ENCODE data around the gene SFXN2. TPM values are rescaled to one million over a fixed set of nuclear protein-coding genes. Genes with fewer than 3 reads are reported as not detected.

SFXN2 gene
- polyA plus RNA-seq, 1 donor: 68.1 TPM

DNA sequence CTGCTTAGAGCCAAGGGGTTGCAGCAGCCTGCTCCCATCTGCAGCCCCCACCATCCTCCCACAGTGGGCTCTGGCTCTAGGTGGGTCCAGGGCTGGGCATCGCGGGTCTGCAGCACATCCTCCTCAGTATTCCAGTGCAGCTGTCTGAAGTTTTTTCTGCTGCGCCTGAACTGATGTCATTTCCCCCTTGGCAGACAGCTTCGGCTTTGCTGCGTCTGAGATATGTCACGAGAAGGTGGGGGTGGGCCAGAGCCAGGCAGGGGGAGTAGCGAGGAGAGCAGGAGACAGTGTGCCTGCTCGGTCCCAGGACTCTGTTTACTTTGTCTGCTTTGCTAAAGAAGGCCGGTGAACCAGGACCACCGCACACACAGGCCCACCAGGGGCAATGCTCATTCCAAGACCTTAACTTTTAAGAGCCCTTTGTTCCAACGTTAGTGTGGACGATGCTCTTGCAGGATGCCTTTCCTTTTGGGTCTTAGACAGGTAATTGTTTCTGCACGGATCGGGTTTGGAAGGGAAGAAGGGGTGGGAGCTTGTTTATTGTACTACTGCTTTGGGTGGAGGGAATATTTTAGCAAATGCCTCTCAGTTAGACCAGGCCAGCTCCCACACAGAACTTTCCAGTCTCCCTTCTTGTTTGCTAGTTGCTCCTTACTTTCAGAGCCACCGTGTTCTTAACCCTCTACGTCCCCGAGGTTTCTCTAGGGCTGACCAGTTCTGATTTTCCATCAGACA is 61.7 kb downstream of the SFXN2 start:
- peak; percentile 87 for DNase-seq

DNA sequence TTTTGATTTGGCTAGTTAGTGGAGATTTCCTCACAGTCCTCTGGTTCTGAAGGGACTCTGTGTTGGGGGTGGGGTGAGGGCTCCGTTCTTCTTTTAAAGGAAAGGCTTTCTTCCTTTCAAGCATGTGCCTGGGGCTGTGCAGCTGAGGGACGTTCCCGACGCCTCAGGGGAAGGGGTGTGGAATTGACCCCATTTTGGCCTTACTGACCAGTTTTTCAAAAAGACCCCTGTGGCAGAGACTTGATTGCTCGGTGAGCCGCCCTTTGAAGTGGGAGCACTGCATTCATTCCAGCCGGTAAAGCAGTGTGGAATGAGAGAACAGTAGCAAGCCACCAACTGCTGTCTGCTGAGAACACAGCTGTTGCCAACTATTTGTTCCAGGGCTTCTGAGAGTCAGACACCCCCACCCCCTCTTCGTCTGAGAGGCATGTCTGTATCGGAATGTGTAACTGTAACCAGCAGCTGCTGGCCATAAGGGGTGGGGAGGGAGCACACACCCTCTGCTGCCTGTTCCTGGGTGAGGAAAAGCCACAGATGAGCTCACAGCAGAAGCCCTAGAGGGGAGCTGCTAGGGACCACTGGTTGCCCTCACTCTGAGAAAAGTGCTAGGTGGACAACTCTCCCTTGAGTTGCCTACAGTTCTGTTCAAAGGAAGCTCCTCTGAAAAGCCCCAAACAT is 62.5 kb downstream of the SFXN2 start:
- peak; percentile 90 for DNase-seq

GRCh38 chr10:102777711-102778453 is 63.4 kb downstream of the SFXN2 start:
- no peak for DNase-seq

DNA sequence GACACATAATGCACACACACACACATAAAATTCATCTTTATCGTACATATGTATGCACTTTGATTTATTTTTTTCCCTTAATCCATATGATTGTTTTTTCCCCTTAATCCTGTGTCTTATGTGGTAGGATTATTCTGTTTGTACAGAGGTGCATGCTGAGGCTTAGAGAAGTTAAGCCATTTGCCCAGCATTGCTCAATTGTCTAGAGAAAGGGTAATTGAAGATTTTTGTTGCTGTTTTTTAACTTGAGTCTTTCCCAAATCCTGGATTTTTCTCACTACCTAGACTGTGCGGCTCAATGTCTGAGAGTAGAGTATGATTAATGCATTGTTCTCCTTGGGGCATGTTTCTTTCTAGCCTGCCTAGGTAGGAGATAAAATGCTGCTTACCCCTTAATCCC is 64.3 kb downstream of the SFXN2 start:
- no peak for DNase-seq

- DNase-seq: no peak
Measured at GRCh38 chr10:102779680-102780526, 65.5 kb downstream of the SFXN2 start.

GRCh38 chr10:102780527-102780808 is 66.0 kb downstream of the SFXN2 start:
- DNase-seq: no peak

- DNase-seq: no peak
Measured at GRCh38 chr10:102781090-102781920, 66.9 kb downstream of the SFXN2 start.

GRCh38 chr10:102781921-102782557 is 67.6 kb downstream of the SFXN2 start:
- no peak for DNase-seq

DNA sequence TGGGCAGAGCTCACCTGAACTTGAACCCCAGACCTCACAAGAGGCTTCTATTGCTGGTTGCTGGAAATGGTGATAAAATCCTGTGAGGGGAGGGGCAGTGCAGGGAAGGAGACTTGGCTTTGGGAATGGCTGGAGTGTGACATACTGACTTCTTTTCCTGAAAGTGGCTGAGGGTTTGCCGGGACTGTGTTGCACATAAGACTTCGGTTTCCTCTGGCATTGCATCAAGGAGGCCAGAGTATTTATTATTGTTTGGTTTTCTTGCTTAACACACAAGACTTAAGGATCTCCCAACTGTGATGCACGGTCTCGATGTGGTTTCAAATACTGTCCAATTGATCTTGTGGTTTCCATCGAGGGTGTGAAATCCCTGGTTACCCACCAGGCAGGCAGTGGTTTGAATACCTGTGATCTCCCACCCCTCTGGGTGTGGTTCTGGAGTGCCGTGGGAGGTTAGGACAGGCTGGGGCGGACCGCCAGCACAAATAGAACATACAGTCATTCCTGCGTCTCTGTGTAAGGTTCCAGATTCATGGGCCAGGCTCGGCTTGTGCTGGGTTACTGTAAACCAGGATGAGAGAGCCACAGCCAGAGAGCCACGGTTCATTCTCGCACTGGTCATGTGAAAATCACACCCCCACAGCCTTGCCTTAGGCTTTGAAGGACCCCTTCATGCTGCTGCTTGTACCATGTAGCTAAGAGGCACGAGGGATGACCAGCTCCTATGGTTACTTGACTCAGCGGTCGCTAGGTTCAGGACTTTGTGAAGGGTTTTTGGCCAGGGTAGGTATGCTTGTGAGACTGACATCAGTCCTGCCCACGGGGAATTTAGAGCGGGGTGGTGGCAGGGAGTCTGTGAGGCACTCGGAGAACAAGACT is 68.5 kb downstream of the SFXN2 start:
- DNase-seq: no peak

DNA sequence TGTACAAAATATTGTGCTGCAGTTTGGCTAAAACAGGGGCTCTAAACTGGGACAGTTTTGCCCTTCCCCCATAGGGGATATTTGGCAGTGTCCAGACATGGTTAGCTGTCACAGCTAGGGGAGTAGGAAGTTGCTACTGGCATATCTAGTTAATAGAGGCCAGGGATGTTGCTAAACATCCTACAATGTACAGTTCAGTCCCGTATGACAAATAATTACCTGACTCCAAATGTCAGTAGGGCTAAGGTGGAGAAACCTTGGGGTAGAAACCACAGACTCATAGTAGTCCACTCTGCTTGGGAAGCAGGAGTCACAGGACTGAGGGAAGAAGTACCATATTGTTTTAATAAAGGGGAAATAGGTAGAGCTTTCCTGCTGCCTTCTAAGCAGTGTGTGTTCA is 69.1 kb downstream of the SFXN2 start:
- no peak for DNase-seq

DNA sequence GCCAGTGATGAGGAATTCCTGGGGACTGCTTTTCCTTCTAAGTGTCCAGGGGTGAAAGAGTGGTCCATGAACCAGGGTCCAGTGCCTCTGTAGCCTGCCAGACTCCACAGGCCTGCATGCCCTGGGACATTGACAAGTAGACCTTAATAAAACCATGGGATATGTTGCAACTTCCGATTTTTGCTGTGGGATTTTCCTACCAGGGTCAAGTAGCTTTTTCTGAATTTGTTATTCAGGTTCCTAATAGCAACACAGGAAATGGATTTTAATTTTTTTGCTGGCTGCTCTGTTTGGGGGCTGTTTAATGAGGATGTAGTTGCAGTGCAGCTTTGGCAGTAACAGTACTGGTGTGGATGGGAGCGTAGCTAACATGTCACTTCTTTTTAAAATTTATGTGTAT is 71.4 kb downstream of the SFXN2 start:
- DNase-seq: no peak

DNA sequence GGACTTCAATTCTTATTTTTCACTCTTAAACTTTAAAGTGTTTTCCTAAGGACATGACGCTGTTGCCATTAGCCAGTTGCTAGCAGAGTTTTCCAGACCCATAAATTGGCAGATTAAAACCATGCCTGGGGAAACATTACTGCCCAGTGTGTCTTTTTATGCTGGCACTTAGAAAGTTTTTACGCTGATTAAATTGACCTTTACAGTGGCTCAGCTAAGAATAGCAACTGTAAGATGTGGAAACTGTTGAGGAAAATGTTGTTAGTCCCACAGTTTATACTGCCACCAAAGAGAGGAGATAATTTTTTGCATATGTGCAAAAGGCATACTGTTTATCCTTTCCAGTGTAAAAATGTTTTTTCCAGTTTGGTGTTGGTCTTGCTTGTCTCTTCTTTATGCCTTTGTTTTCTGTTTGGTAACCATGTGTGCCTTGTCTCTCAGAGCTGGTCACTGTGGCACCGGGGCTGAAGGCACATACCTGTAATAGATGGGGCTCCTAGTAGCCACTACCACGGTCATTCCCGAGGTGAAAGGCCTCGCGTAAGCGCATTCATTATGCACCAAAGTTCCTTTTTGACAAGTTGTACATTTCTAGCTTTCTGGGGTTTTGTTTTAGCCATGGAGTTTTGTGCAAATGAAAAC is 77.4 kb downstream of the SFXN2 start:
- DNase-seq: no peak

Other genes with a start within 250 kb of the SFXN2 start
- 81.0 TPM for gene ACTR1A, start 211.9 kb upstream of the SFXN2 start, polyA plus RNA-seq (ENCODE audit: insufficient read length)
- 29.9 TPM for gene SUFU, start 210.7 kb upstream of the SFXN2 start, polyA plus RNA-seq (ENCODE audit: insufficient read length)
- 110 TPM for gene TRIM8, start 70.2 kb upstream of the SFXN2 start, polyA plus RNA-seq (ENCODE audit: insufficient read length)
- 31.5 TPM for gene ARL3, start 239 bp upstream of the SFXN2 start, polyA plus RNA-seq (ENCODE audit: insufficient read length)
- gene WBP1L, start 29.3 kb downstream of the SFXN2 start, polyA plus RNA-seq (ENCODE audit: insufficient read length): 41.7 TPM
- gene CYP17A1, start 122.8 kb downstream of the SFXN2 start, polyA plus RNA-seq (ENCODE audit: insufficient read length): 0.42 TPM
- gene BORCS7, start 139.6 kb downstream of the SFXN2 start, polyA plus RNA-seq (ENCODE audit: insufficient read length): 67.5 TPM
- gene AS3MT, start 154.8 kb downstream of the SFXN2 start, polyA plus RNA-seq (ENCODE audit: insufficient read length): 21.8 TPM
- 10.1 TPM for gene CNNM2, start 203.7 kb downstream of the SFXN2 start, polyA plus RNA-seq (ENCODE audit: insufficient read length)

All from left kidney (tissue), 2 donors.